ENCODE measurements around the gene MYO1G.
A peak's percentile ranks its signal among the peaks of the same experiment; 100 is the strongest.

Gene MYO1G

DNA sequence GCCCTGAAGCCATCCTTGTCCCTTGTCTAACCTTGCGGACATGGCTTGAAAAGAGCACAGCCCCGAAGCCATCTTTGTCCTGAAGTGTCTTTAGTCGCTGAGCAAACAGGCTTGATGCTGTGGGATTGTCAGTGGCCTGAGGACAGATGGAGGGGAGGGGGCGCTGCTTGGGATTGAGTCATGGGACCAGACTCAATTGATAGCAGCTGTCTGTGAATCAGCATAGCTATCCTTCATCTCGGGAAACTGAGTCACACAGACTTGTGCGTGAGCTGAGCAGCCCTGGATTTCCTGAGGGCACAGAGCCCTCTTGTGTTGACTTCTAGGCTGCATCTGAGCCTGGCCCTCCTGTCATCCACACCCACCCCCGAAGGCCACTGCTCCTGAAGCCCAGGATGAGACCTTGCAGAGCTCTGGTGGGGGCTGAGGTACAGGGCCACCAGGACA, 14.4 kb downstream of the MYO1G start:
- Histone ChIP-seq H3K9ac (no peak overlapping the region), H2AFZ (no peak overlapping the region), H3K9me3 (ENCODE audit: control insufficient read depth, low read length) (no peaks in the 10 kb centered on the region), H3K4me1 (peaks cover 6% of the 10 kb centered on the region), H3K36me3 (ENCODE audit: control insufficient read depth, insufficient read depth, low read length) (no peaks in the 10 kb centered on the region), H3K27me3 (ENCODE audit: control insufficient read depth, insufficient read depth, low read length) (no peaks in the 10 kb centered on the region), H3K27ac (no peak overlapping the region), H3K4me3 (ENCODE audit: low read depth, low read length) (no peak overlapping the region), H3K4me2 (ENCODE audit: low read length) (no peak overlapping the region), H3K79me2 (no peaks in the 10 kb centered on the region)
- TF ChIP-seq, protein P1, sequence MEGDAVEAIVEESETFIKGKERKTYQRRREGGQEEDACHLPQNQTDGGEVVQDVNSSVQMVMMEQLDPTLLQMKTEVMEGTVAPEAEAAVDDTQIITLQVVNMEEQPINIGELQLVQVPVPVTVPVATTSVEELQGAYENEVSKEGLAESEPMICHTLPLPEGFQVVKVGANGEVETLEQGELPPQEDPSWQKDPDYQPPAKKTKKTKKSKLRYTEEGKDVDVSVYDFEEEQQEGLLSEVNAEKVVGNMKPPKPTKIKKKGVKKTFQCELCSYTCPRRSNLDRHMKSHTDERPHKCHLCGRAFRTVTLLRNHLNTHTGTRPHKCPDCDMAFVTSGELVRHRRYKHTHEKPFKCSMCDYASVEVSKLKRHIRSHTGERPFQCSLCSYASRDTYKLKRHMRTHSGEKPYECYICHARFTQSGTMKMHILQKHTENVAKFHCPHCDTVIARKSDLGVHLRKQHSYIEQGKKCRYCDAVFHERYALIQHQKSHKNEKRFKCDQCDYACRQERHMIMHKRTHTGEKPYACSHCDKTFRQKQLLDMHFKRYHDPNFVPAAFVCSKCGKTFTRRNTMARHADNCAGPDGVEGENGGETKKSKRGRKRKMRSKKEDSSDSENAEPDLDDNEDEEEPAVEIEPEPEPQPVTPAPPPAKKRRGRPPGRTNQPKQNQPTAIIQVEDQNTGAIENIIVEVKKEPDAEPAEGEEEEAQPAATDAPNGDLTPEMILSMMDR (IDR thresholded peaks at IDR 0.05), result no peak

DNA sequence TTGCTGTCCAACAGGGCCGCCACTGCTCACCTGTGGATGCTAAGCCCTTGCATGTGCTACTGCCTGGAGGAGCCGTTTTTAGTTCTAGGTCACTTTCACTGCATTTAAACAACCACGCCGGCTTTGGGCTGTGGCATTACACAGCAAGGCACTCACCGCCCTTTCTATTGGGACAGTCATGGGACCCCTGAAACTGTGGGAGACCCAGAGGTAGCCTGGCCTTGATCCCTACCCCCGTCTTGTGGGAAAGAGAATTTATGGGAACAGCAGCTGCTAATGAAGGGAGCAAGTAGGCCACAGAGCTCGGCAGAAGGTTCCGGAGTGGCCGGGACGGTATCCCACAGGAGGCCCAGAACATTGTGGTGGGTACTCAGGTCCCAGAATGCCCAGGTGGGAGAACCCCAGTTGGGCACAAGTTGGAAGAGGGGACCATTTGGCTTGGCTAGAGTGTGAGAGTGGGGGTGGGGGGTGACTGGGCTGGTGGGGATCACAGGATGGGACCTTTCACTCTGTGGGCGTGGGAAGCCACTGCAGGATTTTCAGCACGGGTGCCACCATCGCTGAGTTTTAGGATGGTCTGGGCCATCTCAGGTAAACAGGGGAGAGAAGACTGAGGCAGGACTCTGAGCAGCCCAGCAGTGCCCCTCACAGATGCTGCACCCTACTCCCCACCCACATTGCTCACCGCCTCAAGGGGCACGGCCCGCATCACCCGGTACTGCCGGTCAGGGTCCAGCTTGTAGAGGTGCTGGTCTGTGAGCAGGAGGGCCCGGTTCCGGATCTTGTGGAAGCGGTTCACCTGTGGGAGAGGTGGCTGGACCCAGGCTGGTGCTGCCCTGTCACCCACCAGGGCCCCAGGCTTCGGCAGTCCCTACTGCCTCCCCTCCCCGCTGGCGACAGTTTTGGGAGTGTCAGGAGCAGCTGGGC, 15.2 kb downstream of the MYO1G start:
- Histone ChIP-seq H3K79me2 (no peaks in the 10 kb centered on the region), H3K4me1 (peaks cover 6% of the 10 kb centered on the region), H3K4me3 (ENCODE audit: low read depth, low read length) (no peak overlapping the region), H3K27ac (no peak overlapping the region), H3K36me3 (ENCODE audit: control insufficient read depth, insufficient read depth, low read length) (no peaks in the 10 kb centered on the region), H3K9ac (no peak overlapping the region), H3K4me2 (ENCODE audit: low read length) (no peak overlapping the region), H3K9me3 (ENCODE audit: control insufficient read depth, low read length) (no peaks in the 10 kb centered on the region), H3K27me3 (ENCODE audit: control insufficient read depth, insufficient read depth, low read length) (no peaks in the 10 kb centered on the region), H2AFZ (no peak overlapping the region)
- TF ChIP-seq, protein P1 (IDR thresholded peaks at IDR 0.05), result no peak

DNA sequence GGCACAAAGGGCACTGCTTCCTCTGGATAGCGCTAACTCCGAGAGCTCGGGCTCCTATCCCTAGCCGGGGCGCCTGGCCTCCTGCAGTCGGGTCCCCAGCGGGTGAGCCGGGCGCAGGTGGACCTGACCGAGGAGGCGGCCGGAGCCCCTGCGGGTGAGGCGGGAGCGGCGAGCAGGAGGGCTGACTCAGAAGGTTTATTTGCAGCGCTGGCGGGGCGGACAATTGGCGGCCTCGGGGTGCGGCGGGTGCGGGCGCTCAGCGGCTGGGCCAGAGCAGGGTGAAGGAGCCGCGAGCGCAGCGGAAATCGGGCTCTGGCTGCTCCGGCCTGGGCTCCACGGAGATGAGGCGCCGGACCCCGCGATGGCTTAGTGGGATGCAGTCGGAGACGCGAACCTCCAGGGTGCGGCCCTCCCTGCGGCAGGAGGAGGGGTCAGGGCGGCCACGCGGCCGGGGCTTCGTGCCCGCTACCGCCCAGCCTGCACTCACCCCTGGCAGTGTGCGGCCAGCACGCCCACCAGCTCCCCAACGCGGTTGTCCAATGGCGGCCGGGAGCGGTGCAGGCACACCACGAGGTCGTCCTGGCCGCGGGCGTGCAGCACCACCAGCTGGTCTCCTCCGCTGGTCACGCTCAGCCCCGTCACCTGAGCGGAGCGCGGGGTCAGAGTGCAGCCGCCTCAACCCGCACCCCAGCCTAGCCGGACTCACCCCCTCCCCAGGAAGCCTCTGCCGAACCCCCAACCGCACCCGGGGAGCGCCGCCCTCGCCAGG, 16.1 kb downstream of the MYO1G start:
- Histone ChIP-seq H3K27ac (no peak overlapping the region), H3K4me2 (ENCODE audit: low read length) (peak overlapping the region; percentile 86), H3K9me3 (ENCODE audit: control insufficient read depth, low read length) (no peaks in the 10 kb centered on the region), H2AFZ (peak overlapping the region; percentile 98), H3K9ac (no peak overlapping the region), H3K4me1 (peaks cover 6% of the 10 kb centered on the region), H3K36me3 (ENCODE audit: control insufficient read depth, insufficient read depth, low read length) (no peaks in the 10 kb centered on the region), H3K27me3 (ENCODE audit: control insufficient read depth, insufficient read depth, low read length) (no peaks in the 10 kb centered on the region), H3K79me2 (no peaks in the 10 kb centered on the region), H3K4me3 (ENCODE audit: low read depth, low read length) (peak overlapping the region; percentile 16)
- TF ChIP-seq, protein P1 (IDR thresholded peaks at IDR 0.05), result no peak

DNA sequence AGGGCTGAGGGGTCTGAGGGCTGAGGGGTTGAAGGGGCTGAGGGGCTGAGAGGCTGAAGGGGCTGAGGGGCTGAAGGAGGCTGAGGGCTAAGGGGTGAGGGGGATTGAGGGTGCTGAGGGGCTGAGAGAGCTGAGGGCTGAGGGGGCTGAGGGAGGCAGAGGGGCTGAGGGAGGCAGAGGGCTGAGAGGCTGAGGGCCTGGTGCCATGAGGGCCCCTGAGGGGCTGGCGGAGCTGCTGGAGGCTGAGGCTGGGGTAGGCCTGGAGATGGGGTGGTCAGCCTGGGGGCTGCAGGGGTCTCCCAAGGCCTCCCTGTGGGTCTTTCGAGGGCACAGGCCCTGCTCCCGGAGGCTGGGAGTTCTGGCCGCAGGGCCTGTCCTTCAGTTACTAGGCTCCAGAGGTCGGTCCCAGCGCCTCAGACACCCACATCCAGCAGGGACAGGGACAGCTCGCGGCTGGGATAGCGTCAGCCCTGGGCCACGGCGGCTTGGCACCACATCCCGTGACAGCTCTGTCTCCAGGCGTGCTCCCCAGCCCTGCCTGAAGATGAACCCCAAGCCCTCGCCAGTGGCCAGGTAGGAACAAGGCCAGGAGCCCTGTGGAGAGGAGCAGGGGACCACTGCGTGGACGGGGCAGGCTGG, 16.9 kb downstream of the MYO1G start:
- Histone ChIP-seq H3K79me2 (no peaks in the 10 kb centered on the region), H3K36me3 (ENCODE audit: control insufficient read depth, insufficient read depth, low read length) (no peaks in the 10 kb centered on the region), H3K27ac (no peak overlapping the region), H3K4me1 (peaks cover 6% of the 10 kb centered on the region), H3K27me3 (ENCODE audit: control insufficient read depth, insufficient read depth, low read length) (no peaks in the 10 kb centered on the region), H2AFZ (peak overlapping the region; percentile 98), H3K4me3 (ENCODE audit: low read depth, low read length) (no peak overlapping the region), H3K4me2 (ENCODE audit: low read length) (peak overlapping the region; percentile 86), H3K9ac (no peak overlapping the region), H3K9me3 (ENCODE audit: control insufficient read depth, low read length) (no peaks in the 10 kb centered on the region)
- TF ChIP-seq, protein P1 (IDR thresholded peaks at IDR 0.05), result no peak

Measured in parathyroid adenoma (tissue), 2 donors.